ENCODE data around the gene DENND6B.
"Not testable (repeated sequence)": the region's sequence is repeated elsewhere in the genome, so short reads cannot be mapped to it uniquely, and the experiment has no call there.

The DENND6B gene

DNA sequence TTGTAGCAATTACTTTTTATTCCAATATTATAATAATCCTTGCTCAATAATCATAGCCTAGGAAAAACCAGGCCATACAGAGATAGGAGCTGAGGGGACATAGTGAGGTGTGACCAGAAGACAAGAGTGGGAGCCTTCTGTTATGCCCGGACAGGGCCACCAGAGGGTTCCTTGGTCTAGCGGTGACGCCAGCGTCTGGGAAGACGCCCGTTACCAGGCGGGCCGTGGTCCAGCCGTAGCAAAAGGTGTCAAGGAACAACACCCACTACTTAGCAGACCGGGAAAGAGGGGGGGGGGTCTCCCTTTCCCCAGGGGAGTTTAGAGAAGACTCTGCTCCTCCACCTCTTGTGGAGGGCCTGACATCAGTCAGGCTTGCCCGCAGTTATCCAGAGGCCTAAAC is 53.5 kb downstream of the DENND6B start:
- not testable (repeated sequence) for DNase-seq (ENCODE audit: low read depth)

DNA sequence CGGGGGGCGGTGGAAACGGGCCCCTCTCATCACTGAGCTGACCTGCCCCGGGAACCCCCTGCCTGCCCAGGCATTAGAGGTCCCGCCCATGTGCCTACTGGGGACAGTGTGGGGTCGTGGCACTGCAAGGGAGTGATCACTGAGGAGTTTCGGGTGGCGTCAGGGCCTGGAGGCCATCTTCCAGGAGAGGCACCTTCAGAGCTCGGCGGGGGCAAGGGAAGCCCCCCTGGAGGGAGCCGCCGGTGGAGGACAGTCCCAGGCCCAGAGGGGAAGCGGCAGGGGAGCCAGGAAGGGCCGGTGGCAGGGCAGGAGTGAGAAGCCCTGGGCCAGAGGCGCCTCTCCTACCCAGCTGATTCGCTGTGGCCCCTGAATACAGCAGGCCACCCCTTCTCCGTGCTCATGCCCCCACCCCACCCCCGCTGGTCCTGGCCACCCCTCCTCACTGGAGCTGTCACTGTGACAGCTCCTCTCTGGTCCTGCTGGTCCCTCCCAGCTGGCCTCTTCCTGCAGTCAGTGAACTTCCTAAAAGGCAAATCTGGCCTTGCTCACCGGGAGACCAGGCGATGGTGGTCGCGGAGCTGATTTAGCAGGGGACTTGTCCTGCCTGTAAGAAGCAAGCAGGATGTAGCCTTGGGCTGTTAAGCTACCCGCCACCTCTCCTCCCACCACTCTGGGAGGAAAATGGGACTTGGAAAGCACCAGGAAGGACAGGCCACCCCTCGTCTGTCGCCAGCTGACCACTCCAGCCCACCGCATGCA is 54.6 kb downstream of the DENND6B start:
- no peak for DNase-seq (ENCODE audit: low read depth)

DNA sequence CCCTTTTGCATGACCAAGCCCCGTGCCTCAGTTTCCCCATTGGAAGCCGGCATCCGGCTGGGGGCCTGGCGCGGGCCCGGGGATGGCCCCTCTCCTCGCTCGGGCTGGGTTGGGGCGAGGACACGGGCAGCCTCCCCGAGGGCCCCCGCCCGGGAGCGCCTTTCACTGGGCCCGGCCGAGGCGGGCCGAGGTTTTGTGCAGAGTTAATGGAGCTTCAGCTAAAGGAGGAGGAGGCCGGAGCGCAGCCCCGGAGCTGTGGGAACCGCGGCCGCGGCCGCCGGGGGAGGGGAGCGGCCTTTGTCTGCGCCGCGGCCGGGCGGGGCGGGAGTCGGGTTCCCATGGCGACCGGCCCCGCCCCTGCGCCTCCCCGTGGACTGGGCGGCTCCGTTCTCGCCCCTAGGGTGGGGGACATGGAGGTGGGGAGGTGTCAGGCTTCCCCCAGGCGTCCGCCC is 55.3 kb downstream of the DENND6B start:
- peak; percentile 56 for DNase-seq (ENCODE audit: low read depth)

DNA sequence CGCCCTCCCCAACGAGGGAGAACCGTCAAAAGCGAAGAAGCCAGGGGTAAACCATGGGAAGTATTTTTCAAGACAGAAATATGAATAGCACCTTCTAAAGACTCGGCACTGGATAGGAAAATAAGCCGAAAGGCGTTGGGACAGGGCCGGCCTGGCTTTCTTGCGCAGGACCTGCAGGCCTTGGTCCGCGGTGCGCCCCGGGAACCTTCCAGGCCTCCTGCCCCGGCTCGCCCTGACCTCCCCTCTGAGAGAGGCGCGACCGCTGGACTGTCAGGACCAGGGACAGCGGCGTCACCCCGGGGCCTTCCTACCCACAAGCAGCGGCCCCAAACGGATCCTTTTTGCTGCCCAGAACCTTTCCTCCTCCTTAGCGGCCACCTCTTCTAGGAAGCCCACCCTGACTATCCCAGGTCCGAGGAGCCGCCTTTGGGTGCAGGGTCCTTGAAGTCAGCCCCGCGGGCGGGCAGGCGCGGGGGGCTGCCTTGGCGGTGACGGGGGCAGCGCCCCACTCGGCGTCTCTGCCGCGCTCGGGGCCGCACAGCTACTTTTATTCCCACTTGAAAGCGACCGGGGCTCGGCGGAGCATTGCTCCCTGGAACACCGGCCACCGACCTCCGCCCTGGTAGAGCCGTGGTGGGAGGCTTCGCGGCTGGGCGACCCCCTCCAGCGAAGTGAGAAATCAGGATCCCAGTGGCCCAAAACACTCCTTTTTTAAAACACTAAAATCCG is 56.0 kb downstream of the DENND6B start:
- peak; percentile 61 for DNase-seq (ENCODE audit: low read depth)

DNA sequence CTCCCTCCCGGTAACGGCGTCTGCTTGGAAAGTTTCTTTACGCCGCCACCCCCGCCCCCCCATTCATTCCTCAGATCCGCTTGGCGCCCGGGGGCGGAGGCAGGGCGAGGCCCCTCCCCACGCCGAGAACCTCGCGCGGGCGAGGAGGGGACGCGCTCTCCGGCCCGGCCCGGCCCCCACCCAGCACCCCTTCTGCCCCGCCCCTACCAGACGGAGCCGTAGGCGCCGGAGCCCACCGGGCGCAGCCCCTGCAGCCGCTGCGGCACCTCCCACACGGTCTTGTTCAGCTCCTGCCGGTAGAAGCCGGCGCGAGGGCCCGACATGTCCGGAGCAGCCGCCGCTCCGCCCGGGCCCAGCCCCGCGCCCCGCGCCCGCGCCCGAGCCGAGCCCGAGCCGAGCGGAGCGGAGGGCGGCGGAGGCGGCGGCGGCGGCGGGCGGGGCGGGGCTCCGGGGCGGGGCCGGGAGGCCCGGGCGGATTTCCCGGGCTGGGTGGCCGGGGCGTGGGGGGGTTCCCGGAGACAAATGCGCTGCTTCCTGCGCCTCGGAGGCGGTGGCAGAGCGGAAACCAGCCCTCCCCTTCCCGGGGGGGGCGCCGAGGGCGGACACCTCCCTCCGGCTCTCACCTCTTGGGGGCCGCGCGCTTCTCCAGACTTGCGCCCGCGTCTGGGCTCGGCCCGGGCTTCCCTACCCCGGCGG is 56.7 kb downstream of the DENND6B start, which contains the start of gene MAPK11:
Gene MAPK11, minus strand, starts transcription at position 411 of the 696 bp plus-strand sequence. Its CDS starts 88 bp downstream, at position 323.
- peak; percentile 57 for DNase-seq (ENCODE audit: low read depth)

DNA sequence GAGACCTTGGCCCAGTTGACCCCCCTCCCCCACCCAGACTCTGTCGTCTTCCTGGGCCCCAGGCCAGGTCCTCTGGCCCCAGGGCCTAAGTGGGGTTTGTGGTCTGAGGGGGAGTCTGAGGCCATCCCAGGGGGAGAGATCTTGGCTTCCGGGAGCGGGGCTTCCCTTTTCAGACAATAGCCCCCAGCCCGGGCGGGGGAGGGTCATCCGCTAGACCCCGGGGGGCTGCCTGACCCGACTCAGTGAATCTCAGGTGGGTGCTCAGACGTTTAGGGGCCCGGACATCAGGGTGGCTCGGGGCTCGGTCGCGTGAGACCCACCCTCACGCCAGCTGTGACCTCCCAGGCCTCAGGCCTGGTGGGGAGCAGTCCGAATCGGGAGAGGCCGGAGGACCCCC is 57.2 kb downstream of the DENND6B start:
- DNase-seq (ENCODE audit: low read depth), result no peak

DNA sequence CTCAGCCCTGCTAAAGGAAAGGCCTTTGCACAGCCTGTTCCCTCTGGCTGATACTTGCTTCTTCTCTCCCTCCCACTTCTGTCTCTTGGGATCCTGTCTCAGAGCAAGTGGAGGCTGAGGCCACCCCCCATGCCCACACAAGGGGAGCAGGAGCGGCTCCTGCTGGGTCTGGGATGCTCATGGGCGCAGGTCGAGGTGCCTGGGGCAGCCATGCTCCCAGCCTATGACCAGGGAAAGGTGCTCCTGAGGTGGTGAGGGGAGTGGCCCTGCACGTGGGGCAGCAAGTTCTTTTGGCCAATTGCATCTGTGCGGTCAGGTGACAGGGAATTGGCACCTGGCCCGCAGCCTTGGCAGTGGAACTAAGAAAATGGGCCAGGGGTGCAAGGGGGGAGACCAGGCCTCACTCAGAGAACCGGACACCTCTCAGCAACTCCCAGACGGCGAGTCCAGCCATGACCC is 58.1 kb downstream of the DENND6B start:
- no peak for DNase-seq (ENCODE audit: low read depth)

DNA sequence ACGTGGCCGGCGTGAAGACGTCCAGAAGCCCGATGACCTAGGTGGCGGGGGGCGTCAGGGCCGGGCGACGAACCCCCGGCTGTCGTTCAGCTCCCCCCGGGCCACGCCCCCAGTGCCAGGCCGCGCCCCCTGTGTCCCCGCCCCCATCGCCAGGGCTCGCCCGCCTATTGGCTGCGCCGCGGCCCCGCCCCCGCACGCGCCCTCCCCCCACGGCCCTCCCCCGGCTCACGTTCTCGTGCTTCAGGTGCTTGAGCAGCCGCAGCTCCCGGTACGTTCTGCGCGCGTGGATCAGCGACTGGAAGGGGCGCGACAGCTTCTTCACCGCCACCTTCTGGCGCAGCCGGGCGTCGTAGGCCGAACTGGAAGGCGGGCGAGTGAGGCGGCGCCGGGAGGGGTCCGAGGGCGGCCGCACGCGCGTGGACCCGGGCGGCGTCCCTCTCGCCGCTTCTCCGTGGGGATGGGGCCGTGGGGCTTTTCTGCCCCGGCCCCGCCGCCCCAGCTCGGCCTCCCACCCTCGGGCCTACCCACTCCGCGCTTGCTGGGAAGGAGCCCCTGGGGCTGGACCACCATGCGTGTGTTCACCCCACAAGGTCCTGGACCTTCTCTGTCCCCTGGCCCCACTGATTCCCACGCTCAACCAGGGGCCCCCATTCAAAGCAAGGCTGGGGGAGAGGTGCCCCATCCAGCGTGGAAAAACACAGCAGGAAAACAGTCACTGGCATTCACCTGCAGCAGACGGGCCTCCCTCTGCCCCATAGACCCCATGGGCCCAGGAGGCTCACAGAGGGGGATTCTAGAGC is 59.0 kb downstream of the DENND6B start:
- DNase-seq (ENCODE audit: low read depth), result peak; percentile 60

DNA sequence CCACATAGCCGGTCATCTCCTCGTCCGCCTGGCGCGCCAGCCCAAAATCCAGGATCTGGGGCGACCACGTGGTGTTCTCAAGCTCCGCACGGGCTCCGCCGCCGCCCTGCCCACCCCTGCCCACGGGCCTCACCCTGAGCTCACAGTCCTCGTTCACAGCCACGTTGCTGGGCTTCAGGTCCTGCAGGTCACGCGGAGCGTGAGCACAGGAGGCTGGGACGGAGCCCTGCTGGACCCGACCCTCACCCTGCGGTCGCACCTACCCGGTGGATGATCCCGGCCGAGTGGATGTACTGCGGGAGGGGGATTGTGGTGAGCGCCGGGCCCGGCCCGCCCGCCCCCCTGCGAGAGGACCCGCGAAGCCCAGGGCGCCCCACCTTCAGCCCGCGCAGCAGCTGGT is 59.8 kb downstream of the DENND6B start:
- no peak for DNase-seq (ENCODE audit: low read depth)

DNA sequence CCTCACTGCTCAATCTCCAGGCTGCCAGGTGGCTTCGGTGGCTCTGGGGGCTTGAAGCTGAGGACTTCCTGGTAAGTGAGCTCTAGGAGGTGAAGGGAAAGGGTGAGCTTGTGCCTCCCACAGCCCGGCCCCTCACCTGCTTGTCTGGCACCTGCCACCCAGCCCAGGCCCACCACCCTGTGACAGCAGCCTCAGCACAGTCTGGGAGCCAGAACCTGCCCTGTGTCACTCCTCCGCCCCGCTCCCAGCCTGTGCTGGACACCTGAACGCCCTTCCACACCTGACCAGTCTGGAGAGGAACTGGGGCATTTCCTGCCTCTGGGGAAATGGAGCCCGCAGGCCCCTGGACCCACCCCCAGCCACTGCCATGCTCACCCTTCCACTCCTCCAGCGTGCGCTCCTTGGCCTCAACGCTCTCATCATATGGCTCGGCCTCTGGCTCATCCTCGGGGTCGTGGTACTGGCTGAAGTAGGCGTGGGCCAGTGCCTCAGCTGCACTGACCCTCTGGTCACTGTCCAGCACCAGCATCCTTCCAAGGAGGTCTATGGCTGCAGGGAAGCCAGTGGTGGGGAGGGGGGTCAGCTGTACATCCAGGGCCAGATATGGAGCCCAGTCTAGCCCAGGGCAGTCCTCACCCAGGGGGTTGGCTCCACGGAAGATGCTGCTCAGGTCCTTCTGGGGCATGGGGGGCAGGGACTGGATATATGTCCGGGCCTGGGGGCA is 61.7 kb downstream of the DENND6B start:
- no peak for DNase-seq (ENCODE audit: low read depth)

DNA sequence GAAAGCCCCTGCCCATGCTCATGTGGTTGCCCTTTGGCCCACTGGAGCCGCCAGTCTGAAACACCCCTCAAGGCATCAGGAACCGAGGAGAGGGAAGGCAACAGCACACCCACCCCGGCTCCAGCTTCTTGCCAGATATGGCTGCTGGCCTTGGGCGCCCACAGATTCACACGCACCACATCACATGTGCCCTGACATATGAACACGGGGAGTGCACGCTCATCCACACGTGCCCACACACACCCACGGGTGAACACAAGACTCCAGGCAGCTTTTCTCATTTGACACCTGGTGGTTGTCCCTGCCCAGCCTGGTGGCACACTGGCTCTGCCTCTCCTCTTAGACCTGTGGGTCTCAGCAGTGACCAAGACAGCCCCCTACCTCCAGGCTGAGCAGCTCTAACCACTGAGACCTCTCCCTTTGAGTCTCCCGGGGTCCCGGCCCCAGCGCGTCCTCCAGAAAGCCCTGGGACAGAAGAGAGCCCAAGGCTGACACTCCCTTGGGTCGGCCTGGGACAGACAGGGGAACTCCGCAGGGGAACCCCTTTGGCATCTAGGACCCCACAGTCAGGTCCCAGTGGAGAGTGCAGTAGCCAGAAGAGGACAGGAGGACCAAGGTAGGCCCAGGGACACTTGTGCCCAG is 62.6 kb downstream of the DENND6B start:
- no peak for DNase-seq (ENCODE audit: low read depth)

DNA sequence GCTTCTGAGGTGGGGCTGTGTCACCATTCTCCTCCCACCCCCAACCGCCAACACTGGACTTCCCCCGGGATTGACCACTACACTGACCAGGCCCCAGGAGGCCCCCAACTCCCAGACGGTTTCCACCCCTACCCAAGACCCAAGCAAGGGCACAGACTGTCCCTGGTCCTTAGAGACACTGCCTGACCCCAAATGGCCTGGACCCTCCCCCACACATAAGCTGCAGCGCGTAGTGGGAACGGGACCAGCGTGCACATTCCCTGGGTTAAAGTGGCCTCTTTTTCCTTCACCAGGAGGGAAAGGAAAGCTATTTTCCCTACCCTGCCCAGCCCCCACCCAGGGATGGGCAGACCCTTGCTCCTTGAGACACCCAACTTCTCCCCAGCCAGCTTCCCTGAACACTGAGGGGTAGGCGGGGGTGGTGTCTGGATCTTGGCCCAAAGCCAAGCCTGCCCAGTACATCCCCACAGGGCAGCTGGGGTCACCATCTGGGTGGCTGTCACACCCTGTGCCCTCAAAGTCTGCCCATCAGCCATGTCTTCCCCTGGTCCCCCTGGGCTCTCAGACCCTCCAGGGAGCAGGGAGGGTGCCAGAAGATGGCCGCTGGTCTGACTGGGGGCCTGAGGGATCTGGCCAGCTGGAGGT is 63.7 kb downstream of the DENND6B start:
- no peak for DNase-seq (ENCODE audit: low read depth)

DNA sequence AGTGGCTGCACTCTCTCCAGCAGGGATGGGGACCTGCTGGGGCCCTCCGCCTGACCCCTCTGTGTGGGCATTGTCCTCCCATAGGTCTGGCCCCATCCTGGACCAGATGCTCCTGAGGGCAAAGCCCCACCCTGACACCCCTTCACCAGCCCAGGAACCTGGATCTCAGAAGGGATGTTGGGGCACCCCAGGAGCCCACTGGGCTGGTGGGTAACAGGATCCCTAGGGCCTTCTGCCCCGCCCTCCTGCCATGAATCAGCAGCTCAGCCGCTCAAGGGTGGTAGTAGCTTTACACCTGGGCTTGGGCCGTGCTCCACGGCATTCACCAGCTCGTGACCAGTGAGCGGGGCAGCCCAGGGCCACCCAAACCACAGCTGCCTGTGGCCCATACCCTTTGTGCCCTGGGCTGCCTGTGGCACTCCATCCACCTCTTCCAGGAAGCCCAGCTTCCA is 64.3 kb downstream of the DENND6B start:
- no peak for DNase-seq (ENCODE audit: low read depth)

DNA sequence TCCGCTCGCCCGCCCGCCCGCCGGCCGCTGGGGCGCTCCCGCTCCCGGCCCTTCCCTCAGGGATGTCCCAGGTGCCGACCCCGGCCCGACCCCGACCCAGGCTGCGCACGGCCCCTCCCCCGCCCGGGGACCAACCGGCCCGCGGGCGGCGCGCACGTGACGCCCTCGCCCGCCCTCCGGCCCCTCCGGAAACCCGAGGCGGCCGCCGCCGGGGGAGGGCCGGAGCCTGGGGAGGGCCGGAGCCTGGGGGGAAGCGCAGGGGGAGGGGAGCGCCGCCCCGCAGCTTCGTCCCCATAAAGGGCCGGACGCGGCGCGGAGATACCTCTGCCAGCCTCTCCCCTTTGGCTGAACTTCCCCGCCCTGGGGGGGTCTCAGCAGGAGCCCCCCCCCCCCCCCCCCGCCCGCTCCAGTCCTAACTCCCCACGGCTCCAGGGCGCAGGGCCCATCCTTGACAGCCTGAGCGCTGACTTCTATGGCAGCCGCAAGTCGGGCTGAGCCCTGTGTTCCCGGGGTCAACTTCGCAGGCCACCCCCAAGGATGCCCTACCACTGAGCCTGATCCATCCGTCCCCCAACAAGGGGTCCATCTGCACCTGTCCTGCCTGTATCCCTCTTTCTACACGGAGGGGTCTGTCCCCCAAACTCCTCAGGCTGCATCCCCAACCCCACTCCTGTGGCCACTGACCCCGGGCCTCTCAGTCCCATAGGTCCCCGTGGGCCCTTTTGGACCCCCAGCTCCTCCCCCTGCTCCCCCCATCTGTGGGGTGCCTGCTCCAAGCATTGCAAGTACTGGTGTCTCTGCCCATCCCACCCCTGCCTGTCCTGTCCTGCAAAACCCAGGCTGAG is 65.0 kb downstream of the DENND6B start, which contains the start of gene MAPK12:
Gene MAPK12, minus strand, starts transcription at position 69 of the 845 bp plus-strand sequence. CDS start 174 bp downstream, outside the sequence.
- no peak for DNase-seq (ENCODE audit: low read depth)

DNA sequence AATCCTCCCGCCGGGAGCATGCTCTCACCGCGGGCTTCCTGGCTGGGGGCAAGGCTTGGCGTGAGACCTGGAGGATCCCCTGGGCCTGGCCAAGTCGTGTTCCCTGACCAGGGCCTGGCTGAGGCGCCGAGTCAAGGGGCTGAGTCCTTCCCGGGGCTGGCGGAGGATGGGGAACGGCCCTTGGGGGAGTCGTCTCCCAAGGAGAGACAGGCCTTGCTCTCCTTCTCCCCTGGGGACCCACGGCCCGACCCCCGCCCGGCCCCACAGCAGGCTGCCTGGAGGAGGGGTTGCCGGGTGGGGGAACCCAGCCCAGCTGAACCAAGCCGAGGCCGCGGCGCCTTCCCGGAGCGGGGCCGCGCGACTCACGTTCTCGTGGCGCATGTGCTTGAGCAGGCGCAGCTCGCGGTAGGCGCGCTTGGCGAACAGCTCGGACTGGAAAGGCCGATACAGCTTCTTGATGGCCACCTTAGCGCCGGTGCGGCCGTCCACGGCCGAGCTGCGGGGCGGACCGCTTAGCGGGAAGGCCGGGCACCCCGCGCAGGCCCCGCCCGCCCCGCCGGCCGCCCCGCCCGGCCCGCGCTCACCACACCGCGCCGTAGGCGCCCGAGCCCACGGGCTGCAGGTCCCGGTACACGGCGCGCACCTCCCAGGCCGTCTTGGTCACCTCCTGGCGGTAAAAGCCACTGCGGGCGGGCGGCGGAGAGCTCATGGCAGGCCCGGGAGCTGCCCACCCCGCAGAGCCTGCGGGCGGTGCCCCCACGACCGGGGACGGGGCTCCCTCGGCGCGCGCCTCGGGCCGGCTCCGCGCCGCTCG is 65.8 kb downstream of the DENND6B start:
- peak; percentile 39 for DNase-seq (ENCODE audit: low read depth)

DNA sequence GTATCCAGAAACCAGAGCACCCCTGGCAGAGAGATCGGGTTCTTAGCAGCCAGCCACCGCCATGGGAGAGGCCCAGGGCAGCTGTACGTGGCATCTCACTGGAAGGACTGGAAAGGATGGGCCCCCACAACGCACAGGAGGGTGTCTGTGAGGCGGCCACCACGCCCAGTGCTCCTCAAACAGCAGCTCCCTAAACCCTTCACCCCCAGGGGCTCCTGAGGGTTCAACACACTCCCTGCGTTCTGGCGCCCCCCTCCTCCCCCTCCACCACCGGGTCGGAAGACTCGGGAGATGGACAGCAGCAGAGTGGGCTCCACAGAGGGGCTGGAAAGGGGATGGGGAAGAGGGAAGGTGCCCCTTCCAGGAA is 66.4 kb downstream of the DENND6B start:
- no peak for DNase-seq (ENCODE audit: low read depth)

DNA sequence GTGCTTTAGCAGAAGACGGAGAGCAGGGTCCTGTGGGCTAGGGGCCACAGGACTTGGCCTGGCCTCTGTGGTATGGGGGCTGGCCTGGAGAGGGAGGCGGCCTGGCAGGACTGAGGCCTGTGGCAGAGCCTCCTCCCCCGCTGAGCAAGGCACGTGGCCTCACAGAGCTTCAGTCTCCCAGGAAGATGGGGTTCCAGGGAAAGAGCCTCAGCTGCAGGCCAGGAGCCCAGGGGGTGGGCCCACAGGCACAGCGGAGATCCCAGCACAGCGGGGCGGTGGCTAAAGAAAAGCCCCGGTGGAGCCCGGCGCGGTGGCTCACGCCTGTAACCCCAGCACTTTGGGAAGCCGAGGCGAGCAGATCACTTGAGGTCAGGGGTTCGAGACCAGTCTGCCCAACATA is 67.5 kb downstream of the DENND6B start:
- no peak for DNase-seq (ENCODE audit: low read depth)
